ENCODE data around the gene ZAP70. TPM values are rescaled to one million over a fixed set of nuclear protein-coding genes. Genes with fewer than 3 reads are reported as not detected.

ZAP70 gene
- total RNA-seq, 1 experiment from 2014 or later: 0.61 TPM

DNA sequence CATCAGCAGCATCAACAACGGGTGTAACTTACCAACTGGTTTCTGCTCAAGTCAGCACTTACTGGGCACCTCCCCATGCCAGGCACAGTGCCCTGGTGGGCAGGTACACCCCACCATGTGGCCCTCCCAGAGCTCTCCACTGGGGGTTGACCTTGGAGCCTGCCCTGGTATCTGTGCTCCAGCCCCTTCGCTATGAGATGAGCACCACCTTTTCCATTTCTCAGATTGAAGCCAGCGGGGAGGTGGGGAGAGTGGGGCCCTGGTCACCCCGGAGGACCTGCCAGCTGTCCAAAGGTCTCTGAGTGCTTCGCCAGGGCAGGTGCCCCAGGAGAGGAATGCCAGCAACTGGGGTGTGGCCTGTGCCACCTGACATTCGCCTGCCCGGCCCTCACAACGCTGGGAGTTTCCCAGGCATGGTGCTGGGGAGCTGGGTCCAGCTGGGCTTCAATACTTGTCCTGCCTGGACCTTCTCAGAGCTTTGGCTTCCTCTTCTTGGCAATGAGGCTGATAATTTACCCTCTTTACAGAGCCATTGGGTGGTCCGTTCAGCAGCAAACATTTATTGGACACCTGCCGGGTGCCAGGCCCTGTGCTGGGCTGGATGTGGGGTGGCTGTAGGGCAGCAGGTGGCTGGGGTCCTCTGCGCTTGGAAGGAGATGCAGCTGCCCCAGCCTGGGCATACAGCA lies 5.9 kb upstream of the ZAP70 start (continued):
- TF ChIP-seq ZNF317 (CRISPR knock-in tag; IDR thresholded peaks at IDR 0.05; ENCODE audit: borderline replicate concordance, low read depth) (no peak), NFYB (CRISPR knock-in tag; conservative IDR thresholded peaks at IDR 0.05; ENCODE audit: low read depth) (no peak)

DNA sequence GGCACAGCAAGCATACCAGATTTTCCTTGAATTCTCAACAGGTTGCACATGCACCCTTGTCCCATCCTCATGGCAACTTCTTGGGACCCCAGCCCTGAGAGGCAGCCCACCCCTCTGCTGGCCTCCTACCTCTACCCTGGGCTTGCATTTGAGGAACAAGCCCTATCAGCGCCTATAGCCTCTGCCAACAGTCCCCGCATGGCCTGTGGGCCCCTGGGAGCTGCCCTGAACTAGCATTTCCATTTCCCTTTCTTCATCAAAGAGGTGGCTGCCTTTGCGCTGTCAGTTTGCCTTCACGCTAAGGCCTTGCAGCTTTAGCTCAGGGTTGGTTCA lies 5.4 kb upstream of the ZAP70 start:
- Mint-ChIP-seq H3K4me1 (peaks cover 2% of the 10 kb centered on the region), H3K27me3 (ENCODE audit: low read depth) (peaks cover 4% of the 10 kb centered on the region; the same call in 1 of the 2 replicates), H3K27ac (no peak overlapping the region), H3K4me3 (no peak overlapping the region), H3K36me3 (0 out of 2 replicates have a peak, but pooled peaks cover 2% of the 10 kb centered on the region), H3K9me3 (peaks cover 3% of the 10 kb centered on the region; the same call in 1 of the 2 replicates)
- CTCF ChIA-PET: interaction anchor here (0.9 to 9.2 kb wide), 4 partner anchors 9 to 117 kb away, joined by 4 to 124 read pairs (median 32); no protein-coding TSS in a partner anchor
- TF ChIP-seq, protein P1, sequence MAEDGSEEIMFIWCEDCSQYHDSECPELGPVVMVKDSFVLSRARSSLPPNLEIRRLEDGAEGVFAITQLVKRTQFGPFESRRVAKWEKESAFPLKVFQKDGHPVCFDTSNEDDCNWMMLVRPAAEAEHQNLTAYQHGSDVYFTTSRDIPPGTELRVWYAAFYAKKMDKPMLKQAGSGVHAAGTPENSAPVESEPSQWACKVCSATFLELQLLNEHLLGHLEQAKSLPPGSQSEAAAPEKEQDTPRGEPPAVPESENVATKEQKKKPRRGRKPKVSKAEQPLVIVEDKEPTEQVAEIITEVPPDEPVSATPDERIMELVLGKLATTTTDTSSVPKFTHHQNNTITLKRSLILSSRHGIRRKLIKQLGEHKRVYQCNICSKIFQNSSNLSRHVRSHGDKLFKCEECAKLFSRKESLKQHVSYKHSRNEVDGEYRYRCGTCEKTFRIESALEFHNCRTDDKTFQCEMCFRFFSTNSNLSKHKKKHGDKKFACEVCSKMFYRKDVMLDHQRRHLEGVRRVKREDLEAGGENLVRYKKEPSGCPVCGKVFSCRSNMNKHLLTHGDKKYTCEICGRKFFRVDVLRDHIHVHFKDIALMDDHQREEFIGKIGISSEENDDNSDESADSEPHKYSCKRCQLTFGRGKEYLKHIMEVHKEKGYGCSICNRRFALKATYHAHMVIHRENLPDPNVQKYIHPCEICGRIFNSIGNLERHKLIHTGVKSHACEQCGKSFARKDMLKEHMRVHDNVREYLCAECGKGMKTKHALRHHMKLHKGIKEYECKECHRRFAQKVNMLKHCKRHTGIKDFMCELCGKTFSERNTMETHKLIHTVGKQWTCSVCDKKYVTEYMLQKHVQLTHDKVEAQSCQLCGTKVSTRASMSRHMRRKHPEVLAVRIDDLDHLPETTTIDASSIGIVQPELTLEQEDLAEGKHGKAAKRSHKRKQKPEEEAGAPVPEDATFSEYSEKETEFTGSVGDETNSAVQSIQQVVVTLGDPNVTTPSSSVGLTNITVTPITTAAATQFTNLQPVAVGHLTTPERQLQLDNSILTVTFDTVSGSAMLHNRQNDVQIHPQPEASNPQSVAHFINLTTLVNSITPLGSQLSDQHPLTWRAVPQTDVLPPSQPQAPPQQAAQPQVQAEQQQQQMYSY (CRISPR knock-in tag; IDR thresholded peaks at IDR 0.05): no peak
- TF ChIP-seq PRRX2 (CRISPR knock-in tag; IDR thresholded peaks at IDR 0.05) (no peak), IRF2 (CRISPR knock-in tag; IDR thresholded peaks at IDR 0.05; ENCODE audit: borderline replicate concordance, low read depth) (no peak), RORB (CRISPR knock-in tag; IDR thresholded peaks at IDR 0.05) (no peak), RELA (CRISPR knock-in tag; IDR thresholded peaks at IDR 0.05; ENCODE audit: borderline replicate concordance) (no peak)
- TF ChIP-seq, protein P2, sequence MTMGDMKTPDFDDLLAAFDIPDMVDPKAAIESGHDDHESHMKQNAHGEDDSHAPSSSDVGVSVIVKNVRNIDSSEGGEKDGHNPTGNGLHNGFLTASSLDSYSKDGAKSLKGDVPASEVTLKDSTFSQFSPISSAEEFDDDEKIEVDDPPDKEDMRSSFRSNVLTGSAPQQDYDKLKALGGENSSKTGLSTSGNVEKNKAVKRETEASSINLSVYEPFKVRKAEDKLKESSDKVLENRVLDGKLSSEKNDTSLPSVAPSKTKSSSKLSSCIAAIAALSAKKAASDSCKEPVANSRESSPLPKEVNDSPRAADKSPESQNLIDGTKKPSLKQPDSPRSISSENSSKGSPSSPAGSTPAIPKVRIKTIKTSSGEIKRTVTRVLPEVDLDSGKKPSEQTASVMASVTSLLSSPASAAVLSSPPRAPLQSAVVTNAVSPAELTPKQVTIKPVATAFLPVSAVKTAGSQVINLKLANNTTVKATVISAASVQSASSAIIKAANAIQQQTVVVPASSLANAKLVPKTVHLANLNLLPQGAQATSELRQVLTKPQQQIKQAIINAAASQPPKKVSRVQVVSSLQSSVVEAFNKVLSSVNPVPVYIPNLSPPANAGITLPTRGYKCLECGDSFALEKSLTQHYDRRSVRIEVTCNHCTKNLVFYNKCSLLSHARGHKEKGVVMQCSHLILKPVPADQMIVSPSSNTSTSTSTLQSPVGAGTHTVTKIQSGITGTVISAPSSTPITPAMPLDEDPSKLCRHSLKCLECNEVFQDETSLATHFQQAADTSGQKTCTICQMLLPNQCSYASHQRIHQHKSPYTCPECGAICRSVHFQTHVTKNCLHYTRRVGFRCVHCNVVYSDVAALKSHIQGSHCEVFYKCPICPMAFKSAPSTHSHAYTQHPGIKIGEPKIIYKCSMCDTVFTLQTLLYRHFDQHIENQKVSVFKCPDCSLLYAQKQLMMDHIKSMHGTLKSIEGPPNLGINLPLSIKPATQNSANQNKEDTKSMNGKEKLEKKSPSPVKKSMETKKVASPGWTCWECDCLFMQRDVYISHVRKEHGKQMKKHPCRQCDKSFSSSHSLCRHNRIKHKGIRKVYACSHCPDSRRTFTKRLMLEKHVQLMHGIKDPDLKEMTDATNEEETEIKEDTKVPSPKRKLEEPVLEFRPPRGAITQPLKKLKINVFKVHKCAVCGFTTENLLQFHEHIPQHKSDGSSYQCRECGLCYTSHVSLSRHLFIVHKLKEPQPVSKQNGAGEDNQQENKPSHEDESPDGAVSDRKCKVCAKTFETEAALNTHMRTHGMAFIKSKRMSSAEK (CRISPR knock-in tag; IDR thresholded peaks at IDR 0.05; ENCODE audit: borderline replicate concordance): no peak
- no peak for DNase-seq (ENCODE audit: low spot score)
- POLR2A ChIA-PET: no interaction called here
- no peak for ATAC-seq

DNA sequence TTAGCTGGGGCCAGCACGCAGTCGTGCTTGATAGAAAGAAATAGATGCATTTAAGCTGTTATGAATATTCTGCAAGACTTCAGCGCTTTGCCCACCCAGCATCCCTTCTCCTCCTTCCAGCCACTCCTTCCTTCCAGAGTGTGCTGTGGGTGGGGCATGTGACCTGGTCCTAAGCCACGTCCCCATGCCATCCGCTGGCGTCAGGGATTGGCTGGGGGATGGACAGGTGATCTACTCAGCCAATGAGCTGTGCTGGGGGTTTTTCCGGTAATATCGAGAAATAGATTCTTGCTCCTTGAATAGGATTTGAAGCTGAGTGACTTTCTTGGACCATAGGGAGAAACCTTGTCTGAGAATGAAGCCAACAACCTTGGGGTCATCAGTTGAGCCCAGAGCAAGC lies 4.8 kb upstream of the ZAP70 start:
- Mint-ChIP-seq H3K4me1 (peaks cover 5% of the 10 kb centered on the region), H3K27me3 (ENCODE audit: low read depth) (peaks cover 4% of the 10 kb centered on the region; the same call in 1 of the 2 replicates), H3K9me3 (peaks cover 3% of the 10 kb centered on the region; the same call in 1 of the 2 replicates), H3K36me3 (0 out of 2 replicates have a peak, but pooled peaks cover 2% of the 10 kb centered on the region), H3K27ac (no peak overlapping the region), H3K4me3 (no peak overlapping the region)
- ATAC-seq (peak; percentile 43), DNase-seq (ENCODE audit: low spot score) (no peak)
- CTCF ChIA-PET: interaction anchor here (0.9 to 9.2 kb wide), 7 partner anchors 9 to 118 kb away, joined by 4 to 124 read pairs (median 12); no protein-coding TSS in a partner anchor
- POLR2A ChIA-PET: interaction anchor here (0.5 kb wide), 1 partner anchor 425 kb away, joined by 6 read pairs; no protein-coding TSS in a partner anchor
- TF ChIP-seq, protein P3, sequence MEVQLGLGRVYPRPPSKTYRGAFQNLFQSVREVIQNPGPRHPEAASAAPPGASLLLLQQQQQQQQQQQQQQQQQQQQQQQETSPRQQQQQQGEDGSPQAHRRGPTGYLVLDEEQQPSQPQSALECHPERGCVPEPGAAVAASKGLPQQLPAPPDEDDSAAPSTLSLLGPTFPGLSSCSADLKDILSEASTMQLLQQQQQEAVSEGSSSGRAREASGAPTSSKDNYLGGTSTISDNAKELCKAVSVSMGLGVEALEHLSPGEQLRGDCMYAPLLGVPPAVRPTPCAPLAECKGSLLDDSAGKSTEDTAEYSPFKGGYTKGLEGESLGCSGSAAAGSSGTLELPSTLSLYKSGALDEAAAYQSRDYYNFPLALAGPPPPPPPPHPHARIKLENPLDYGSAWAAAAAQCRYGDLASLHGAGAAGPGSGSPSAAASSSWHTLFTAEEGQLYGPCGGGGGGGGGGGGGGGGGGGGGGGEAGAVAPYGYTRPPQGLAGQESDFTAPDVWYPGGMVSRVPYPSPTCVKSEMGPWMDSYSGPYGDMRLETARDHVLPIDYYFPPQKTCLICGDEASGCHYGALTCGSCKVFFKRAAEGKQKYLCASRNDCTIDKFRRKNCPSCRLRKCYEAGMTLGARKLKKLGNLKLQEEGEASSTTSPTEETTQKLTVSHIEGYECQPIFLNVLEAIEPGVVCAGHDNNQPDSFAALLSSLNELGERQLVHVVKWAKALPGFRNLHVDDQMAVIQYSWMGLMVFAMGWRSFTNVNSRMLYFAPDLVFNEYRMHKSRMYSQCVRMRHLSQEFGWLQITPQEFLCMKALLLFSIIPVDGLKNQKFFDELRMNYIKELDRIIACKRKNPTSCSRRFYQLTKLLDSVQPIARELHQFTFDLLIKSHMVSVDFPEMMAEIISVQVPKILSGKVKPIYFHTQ (CRISPR knock-in tag; IDR thresholded peaks at IDR 0.05): no peak
- no peak for TF ChIP-seq TEAD4 (CRISPR knock-in tag; IDR thresholded peaks at IDR 0.05)
- peak; percentile 54 for TF ChIP-seq NFYB (CRISPR knock-in tag; conservative IDR thresholded peaks at IDR 0.05; ENCODE audit: low read depth)
- TF ChIP-seq, protein P4, sequence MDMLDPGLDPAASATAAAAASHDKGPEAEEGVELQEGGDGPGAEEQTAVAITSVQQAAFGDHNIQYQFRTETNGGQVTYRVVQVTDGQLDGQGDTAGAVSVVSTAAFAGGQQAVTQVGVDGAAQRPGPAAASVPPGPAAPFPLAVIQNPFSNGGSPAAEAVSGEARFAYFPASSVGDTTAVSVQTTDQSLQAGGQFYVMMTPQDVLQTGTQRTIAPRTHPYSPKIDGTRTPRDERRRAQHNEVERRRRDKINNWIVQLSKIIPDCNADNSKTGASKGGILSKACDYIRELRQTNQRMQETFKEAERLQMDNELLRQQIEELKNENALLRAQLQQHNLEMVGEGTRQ (CRISPR knock-in tag; IDR thresholded peaks at IDR 0.05): peak; percentile 68
- no peak for TF ChIP-seq SMAD3 (CRISPR knock-in tag; IDR thresholded peaks at IDR 0.05; ENCODE audit: borderline replicate concordance)

All from WTC11 (cell line).